Activated CD8-positive, alpha-beta memory T cell treated with anti-CD3 and anti-CD28 coated beads, Interleukin-2, amount 10 ng/mL, durations not matched to agents 7 days and 5 days (primary cell): ENCODE data around the gene PCDHB1. TPM values are rescaled to one million over a fixed set of nuclear protein-coding genes. Genes with fewer than 3 reads are reported as not detected.
"Not testable (repeated sequence)": the region's sequence is repeated elsewhere in the genome, so short reads cannot be mapped to it uniquely, and the experiment has no call there.

Source experiments
- ATAC-seq: fragments of 150-1000 bp; cut with Tn5 transposase; one replicate; pipeline ENCODE4 v1.10.0; 2021; ENCODE audit warnings: moderate library complexity
- CTCF ChIA-PET: fragments of 350-600 bp; sonication (Branson Sonifier 250); formaldehyde crosslinking; loops from one replicate; lab custom pipeline; 2021; ENCODE audit warnings: antibody characterized with exemption; lab: Charles Lee
- DNase-seq: peaks from one replicate; pipeline ENCODE4 v3.0.0-alpha.2; 2020
- H3K27ac Mint-ChIP-seq: one replicate; pipeline ENCODE4 v1.8.0; 2021; ENCODE audit warnings: mild to moderate bottlenecking, mixed read lengths
- H3K27me3 Mint-ChIP-seq: one replicate; pipeline ENCODE4 v1.8.0; 2021; ENCODE audit warnings: mixed read lengths
- H3K36me3 Mint-ChIP-seq: one replicate; pipeline ENCODE4 v1.8.0; 2021; ENCODE audit warnings: mild to moderate bottlenecking, mixed read lengths
- H3K4me1 Mint-ChIP-seq: one replicate; pipeline ENCODE4 v1.8.0; 2021; ENCODE audit warnings: mixed read lengths
- H3K4me3 Mint-ChIP-seq: one replicate; pipeline ENCODE4 v1.8.0; 2021; ENCODE audit warnings: mild to moderate bottlenecking, moderate library complexity, mixed read lengths
- H3K9me3 Mint-ChIP-seq: one replicate; pipeline ENCODE4 v1.8.0; 2022; ENCODE audit warnings: low read depth, mixed read lengths
- total RNA-seq, 2 experiments: library from RNA; stranded (reverse); gene quantifications; one replicate each; pipeline ENCODE4 v1.2.3, GENCODE V29; 2021

Gene PCDHB1
- total RNA-seq, 2 experiments from 2014 or later = not detected

- peaks cover 2% of the 10 kb centered on the region for H3K9me3 Mint-ChIP-seq
- no peaks in the 10 kb centered on the region for H3K36me3 Mint-ChIP-seq
- H3K4me1 Mint-ChIP-seq = no peaks in the 10 kb centered on the region
- no peak overlapping the region for H3K27ac Mint-ChIP-seq
- ATAC-seq = no peak
- CTCF ChIA-PET = no interaction called here
- no peak for DNase-seq
- no peak overlapping the region for H3K4me3 Mint-ChIP-seq
- no peaks in the 10 kb centered on the region for H3K27me3 Mint-ChIP-seq
These were observed 11.7 kb upstream of the PCDHB1 start for GRCh38 chr5:141039517-141039916.

DNA sequence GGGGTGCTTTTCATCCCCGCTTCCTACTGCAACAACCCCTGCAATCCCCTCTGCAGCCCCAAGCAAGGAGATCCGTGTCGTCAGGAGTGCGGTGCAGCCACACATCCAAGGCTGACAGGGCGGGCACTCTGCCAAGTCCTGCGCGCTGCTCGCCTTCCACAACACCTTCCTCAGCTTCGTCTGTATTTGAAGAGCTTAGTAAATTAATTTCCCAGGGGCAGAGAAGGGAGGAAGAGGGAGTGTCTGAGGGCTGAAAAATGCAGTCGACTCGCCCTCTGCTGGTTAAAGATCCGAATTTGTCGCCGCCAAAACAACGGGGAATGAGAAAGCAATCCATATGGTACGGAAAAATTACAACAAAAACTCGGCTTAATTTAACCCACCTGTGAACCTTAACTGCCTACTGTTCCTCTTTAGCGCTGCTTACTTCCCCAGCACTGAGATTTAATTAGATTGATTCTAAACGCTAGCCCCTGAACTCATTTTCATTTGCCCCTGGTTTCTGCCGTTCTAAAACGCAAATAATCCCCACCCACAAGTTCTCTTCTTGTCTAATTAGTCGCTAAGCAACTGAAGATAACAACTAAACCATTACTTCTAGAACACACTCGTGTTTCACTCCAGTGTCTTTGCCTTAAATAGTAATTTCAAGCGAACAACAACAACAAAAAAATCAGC, 10.9 kb upstream of the PCDHB1 start:
- CTCF ChIA-PET = interaction anchor here (1.2 kb wide), 1 partner anchor 210 kb away, joined by 3 read pairs; no protein-coding TSS in a partner anchor
- Mint-ChIP-seq H3K4me3 (no peak overlapping the region), H3K9me3 (peaks cover 2% of the 10 kb centered on the region), H3K27ac (no peak overlapping the region), H3K36me3 (no peaks in the 10 kb centered on the region), H3K4me1 (no peaks in the 10 kb centered on the region), H3K27me3 (no peaks in the 10 kb centered on the region)
- no peak for ATAC-seq
- DNase-seq = no peak

DNA sequence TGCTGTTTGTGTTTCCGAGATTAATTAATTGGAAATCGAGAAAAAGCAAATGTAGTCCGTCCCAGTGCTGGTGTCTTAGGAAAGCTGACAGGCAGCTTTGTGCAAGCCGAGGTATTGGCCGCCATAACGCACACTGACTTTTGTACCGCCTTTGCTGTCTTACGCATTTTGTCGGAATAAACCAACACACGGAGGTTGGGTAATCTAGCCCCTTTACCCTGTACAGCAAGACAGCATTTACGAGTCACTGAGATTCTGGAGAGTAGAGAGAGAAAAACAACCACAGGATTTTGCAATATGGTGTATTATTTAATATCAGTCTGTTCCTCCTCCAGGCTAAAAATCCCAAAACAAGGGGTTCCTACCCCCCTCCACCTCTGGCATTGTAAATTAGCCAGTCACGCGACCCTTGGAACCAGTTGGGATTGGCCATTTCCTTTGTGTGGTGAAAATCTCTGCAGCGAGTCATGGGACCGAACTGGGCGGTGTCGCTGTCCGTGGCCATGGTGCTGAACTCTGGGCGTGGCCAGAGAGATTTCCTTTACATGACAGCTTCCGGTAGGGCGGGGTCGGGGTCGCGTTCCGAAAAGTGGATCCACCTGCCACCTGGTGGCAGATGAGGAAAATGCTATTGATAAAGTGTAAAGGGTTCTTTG, 10.3 kb upstream of the PCDHB1 start:
- DNase-seq = peak; percentile 81
- Mint-ChIP-seq H3K36me3 (no peaks in the 10 kb centered on the region), H3K4me3 (no peak overlapping the region), H3K4me1 (no peaks in the 10 kb centered on the region), H3K27ac (no peak overlapping the region), H3K9me3 (peaks cover 2% of the 10 kb centered on the region), H3K27me3 (no peaks in the 10 kb centered on the region)
- ATAC-seq = peak; percentile 66
- CTCF ChIA-PET = interaction anchor here (1.2 kb wide), 1 partner anchor 210 kb away, joined by 3 read pairs; no protein-coding TSS in a partner anchor

- Mint-ChIP-seq H3K36me3 (no peaks in the 10 kb centered on the region), H3K4me3 (no peak overlapping the region), H3K4me1 (no peaks in the 10 kb centered on the region), H3K27ac (no peak overlapping the region), H3K27me3 (no peaks in the 10 kb centered on the region), H3K9me3 (peaks cover 2% of the 10 kb centered on the region)
- CTCF ChIA-PET = no interaction called here
- DNase-seq (no peak), ATAC-seq (no peak)
These were observed 9.8 kb upstream of the PCDHB1 start for GRCh38 chr5:141041427-141041785.

- CTCF ChIA-PET = no interaction called here
- no peak for ATAC-seq
- H3K27ac Mint-ChIP-seq = no peak overlapping the region
- no peak overlapping the region for H3K4me3 Mint-ChIP-seq
- H3K9me3 Mint-ChIP-seq = peaks cover 2% of the 10 kb centered on the region
- H3K36me3 Mint-ChIP-seq = no peaks in the 10 kb centered on the region
- no peaks in the 10 kb centered on the region for H3K4me1 Mint-ChIP-seq
- H3K27me3 Mint-ChIP-seq = no peaks in the 10 kb centered on the region
- no peak for DNase-seq
These were observed 8.6 kb upstream of the PCDHB1 start for GRCh38 chr5:141042555-141042954.

DNA sequence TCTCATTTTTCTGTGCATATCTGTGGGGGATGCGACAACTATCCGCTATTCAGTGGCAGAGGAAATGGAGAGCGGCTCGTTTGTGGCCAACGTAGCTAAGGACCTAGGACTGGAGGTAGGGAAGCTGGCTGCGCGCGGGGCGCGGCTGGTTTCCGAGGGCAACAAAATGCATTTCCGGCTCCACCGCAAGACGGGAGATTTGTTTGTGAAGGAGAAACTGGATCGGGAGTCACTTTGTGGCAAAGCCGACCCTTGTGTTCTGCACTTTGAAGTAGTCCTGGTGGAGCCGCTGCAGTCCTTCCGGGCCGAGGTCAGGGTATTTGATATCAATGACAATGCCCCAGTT, 320 bp downstream of the PCDHB1 start:
- no peaks in the 10 kb centered on the region for H3K36me3 Mint-ChIP-seq
- DNase-seq (no peak), ATAC-seq (no peak)
- H3K27ac Mint-ChIP-seq = no peak overlapping the region
- CTCF ChIA-PET = no interaction called here
- no peaks in the 10 kb centered on the region for H3K4me1 Mint-ChIP-seq
- H3K4me3 Mint-ChIP-seq = no peak overlapping the region
- peaks cover 8% of the 10 kb centered on the region for H3K27me3 Mint-ChIP-seq
- H3K9me3 Mint-ChIP-seq = peaks cover 4% of the 10 kb centered on the region

DNA sequence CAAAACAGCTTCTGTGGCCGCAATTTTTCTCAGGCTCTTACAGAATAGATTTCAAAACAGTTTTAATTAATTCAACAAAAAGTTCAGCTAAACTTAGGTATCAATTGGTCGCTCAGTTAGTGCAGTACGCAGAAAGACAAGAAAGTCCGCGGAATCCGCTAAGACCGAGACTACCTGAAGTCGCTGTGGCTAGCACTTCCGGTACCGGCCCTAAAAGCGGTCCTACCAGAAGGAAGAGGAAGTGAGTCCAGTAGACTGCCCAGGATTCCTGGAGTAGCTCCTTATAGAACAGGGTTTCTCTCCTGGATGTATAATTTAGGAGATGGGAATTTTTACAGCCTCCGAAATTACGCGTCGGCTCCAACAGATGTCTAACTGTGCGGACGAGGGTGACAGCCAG, 26.7 kb downstream of the PCDHB1 start:
- CTCF ChIA-PET = no interaction called here
- Mint-ChIP-seq H3K27ac (no peak overlapping the region), H3K36me3 (no peaks in the 10 kb centered on the region), H3K9me3 (peaks cover 14% of the 10 kb centered on the region), H3K4me1 (no peaks in the 10 kb centered on the region), H3K4me3 (no peak overlapping the region), H3K27me3 (no peaks in the 10 kb centered on the region)
- DNase-seq (no peak), ATAC-seq (no peak)

DNA sequence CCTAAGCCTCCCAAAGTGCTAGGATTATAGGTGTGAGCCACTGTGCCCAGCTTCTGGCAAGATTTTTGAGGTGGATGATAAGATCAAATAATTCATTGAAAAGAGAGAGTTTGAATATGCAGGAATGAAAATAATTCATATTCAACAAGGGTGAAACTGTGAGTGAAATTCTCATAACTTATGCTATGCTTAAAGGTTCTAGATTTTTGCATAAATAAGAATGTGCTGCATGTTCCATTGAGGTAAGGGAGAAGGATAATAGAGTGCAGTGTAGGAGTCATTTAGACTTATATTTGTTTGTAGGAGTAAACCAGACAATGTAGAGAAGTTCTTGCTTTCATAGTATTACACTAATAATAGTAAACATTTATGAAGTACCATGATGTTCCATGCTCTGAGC, 31.1 kb downstream of the PCDHB1 start:
- no peaks in the 10 kb centered on the region for H3K4me1 Mint-ChIP-seq
- H3K9me3 Mint-ChIP-seq = peaks cover 8% of the 10 kb centered on the region
- ATAC-seq (no peak), DNase-seq (no peak)
- no peaks in the 10 kb centered on the region for H3K36me3 Mint-ChIP-seq
- H3K4me3 Mint-ChIP-seq = no peak overlapping the region
- peaks cover 16% of the 10 kb centered on the region for H3K27me3 Mint-ChIP-seq
- no peak overlapping the region for H3K27ac Mint-ChIP-seq
- CTCF ChIA-PET = no interaction called here

- ATAC-seq (peak; percentile 61), DNase-seq (peak; percentile 43)
- CTCF ChIA-PET = interaction anchor here (0.8 kb wide), 1 partner anchor 275 kb away, joined by 3 read pairs; the partner anchor contains the start of gene PCDHGB2
- Mint-ChIP-seq H3K27ac (no peak overlapping the region), H3K4me1 (no peaks in the 10 kb centered on the region), H3K9me3 (peaks cover 3% of the 10 kb centered on the region), H3K36me3 (no peaks in the 10 kb centered on the region), H3K4me3 (peak overlapping the region; percentile 66), H3K27me3 (peaks cover 16% of the 10 kb centered on the region)
These were observed 33.4 kb downstream of the PCDHB1 start for GRCh38 chr5:141084487-141084989.

DNA sequence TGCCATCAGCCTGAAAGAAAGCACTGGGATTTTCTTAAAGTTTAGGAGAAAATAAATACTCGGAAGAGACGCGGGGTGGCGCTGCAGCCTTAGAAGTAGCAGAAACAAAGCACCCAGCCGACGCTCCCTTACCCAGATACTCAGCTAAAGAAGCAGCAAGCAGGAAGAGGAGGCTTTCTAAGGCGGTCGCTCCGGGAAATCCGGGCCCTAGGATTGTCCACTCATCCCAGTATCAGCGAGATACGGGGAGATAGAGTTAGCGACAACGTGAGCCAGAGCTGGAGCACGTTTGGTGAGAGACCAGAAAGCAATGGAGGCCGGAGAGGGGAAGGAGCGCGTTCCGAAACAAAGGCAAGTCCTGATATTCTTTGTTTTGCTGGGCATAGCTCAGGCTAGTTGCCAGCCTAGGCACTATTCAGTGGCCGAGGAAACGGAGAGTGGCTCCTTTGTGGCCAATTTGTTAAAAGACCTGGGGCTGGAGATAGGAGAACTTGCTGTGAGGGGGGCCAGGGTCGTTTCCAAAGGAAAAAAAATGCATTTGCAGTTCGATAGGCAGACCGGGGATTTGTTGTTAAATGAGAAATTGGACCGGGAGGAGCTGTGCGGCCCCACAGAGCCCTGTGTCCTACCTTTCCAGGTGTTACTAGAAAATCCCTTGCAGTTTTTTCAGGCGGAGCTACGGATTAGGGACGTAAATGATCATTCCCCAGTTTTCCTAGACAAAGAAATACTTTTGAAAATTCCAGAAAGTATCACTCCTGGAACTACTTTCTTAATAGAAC, 43.5 kb downstream of the PCDHB1 start, which contains the start of gene PCDHB2:
TSS of gene PCDHB2 (plus strand) at position 135 of the 782 bp plus-strand sequence. CDS start at position 311, 176 bp downstream.
- ATAC-seq (no peak), DNase-seq (no peak)
- Mint-ChIP-seq H3K9me3 (peaks cover 16% of the 10 kb centered on the region), H3K4me3 (no peak within 1 kb of the TSS), H3K36me3 (peaks cover 2% of the 10 kb centered on the region), H3K4me1 (no peaks in the 10 kb centered on the region), H3K27me3 (peaks cover 8% of the 10 kb centered on the region), H3K27ac (no peak within 1 kb of the TSS)
- CTCF ChIA-PET = no interaction called here

DNA sequence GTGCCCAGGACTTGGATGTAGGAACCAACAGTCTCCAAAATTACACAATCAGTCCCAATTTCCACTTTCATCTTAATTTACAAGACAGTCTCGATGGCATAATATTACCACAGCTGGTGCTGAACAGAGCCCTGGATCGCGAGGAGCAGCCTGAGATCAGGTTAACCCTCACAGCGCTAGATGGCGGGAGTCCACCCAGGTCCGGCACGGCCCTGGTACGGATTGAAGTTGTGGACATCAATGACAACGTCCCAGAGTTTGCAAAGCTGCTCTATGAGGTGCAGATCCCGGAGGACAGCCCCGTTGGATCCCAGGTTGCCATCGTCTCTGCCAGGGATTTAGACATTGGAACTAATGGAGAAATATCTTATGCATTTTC, 44.1 kb downstream of the PCDHB1 start:
- peaks cover under 1% of the 10 kb centered on the region for H3K4me1 Mint-ChIP-seq
- CTCF ChIA-PET = no interaction called here

DNA sequence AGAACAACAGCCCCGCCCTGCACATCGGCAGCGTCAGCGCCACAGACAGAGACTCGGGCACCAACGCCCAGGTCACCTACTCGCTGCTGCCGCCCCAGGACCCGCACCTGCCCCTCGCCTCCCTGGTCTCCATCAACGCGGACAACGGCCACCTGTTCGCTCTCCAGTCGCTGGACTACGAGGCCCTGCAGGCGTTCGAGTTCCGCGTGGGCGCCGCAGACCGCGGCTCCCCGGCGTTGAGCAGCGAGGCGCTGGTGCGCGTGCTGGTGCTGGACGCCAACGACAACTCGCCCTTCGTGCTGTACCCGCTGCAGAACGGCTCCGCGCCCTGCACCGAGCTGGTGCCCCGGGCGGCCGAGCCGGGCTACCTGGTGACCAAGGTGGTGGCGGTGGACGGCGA, 45.0 kb downstream of the PCDHB1 start:
- H3K4me1 Mint-ChIP-seq, H3K4me3 Mint-ChIP-seq, H3K27ac Mint-ChIP-seq, DNase-seq, H3K36me3 Mint-ChIP-seq, CTCF ChIA-PET, ATAC-seq: not testable (repeated sequence)
- peaks cover 23% of the 10 kb centered on the region for H3K9me3 Mint-ChIP-seq
- H3K27me3 Mint-ChIP-seq = peaks cover 11% of the 10 kb centered on the region

More for the DNA sequence above, 44.1 kb downstream of the PCDHB1 start:
- ATAC-seq (no peak), DNase-seq (no peak)
- Mint-ChIP-seq H3K4me3 (no peak overlapping the region), H3K9me3 (peaks cover 17% of the 10 kb centered on the region), H3K27me3 (peaks cover 9% of the 10 kb centered on the region), H3K27ac (no peak overlapping the region), H3K36me3 (peaks cover 2% of the 10 kb centered on the region)

DNA sequence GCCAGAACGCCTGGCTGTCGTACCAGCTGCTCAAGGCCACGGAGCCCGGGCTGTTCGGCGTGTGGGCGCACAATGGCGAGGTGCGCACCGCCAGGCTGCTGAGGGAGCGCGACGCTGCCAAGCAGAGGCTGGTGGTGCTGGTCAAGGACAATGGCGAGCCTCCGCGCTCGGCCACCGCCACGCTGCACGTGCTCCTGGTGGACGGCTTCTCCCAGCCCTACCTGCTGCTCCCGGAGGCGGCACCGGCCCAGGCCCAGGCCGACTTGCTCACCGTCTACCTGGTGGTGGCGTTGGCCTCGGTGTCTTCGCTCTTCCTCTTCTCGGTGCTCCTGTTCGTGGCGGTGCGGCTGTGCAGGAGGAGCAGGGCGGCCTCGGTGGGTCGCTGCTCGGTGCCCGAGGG, 45.4 kb downstream of the PCDHB1 start:
- H3K4me3 Mint-ChIP-seq, H3K4me1 Mint-ChIP-seq, ATAC-seq, CTCF ChIA-PET, H3K36me3 Mint-ChIP-seq, DNase-seq, H3K27ac Mint-ChIP-seq: not testable (repeated sequence)
- peaks cover 24% of the 10 kb centered on the region for H3K9me3 Mint-ChIP-seq
- peaks cover 11% of the 10 kb centered on the region for H3K27me3 Mint-ChIP-seq
